Stimulated activated CD4-positive, alpha-beta T cell treated with anti-CD3 and anti-CD28 coated beads, Interleukin-2, amount 100 ng/mL, for 48 hours (primary cell): ENCODE results near the gene VEZT.
"Not testable (repeated sequence)": the region's sequence is repeated elsewhere in the genome, so short reads cannot be mapped to it uniquely, and the experiment has no call there.

Experiments
- DNase-seq, 2 donors: peaks; one replicate each; pipeline ENCODE4 v3.0.0-alpha.2; 2020

Gene VEZT

DNA sequence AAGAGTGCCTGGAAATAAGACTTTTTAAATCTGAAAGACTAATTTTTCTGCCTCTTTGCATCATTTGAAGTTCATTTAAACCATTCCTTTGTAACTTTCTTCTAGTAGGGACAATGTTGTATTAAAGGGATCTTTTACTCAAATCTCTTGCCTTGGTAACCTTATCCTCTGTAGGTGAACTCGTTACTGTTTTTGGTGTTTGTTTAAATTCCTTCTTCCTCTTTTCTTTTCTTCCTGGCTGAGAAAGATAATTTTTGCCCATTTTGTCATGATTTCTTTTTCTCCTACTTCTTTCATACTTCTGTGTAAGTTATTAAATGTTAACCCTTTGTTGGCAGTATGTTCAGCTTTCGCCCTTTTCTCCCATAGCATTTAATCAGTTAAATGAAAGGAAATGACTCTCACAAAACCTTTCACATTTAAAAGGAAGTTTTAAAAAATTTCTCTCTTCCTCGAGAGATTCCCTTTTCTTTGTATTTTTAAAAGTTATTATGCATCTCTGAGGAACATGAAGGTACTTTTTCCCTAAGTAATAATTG is 10.3 kb downstream of the VEZT start:
- no peak for DNase-seq

DNA sequence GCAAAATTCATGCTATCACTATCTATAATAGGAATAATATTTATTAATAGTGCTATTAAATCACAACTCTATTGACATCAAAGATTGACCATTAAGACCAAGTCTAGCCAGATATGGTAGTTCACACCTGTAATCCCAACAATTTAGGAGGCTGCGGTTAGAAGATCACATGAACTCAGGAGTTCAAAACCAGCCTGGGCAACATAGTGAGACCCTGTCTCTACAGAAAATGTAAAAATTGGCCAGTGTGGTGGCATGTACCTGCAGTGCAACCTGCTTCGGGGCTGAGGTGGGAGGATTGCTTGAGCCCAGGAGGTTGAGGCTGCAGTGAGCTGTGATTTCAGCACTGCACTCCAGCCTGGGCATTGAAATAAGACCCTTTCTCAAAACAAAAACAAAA is 11.0 kb downstream of the VEZT start:
- DNase-seq = no peak

DNA sequence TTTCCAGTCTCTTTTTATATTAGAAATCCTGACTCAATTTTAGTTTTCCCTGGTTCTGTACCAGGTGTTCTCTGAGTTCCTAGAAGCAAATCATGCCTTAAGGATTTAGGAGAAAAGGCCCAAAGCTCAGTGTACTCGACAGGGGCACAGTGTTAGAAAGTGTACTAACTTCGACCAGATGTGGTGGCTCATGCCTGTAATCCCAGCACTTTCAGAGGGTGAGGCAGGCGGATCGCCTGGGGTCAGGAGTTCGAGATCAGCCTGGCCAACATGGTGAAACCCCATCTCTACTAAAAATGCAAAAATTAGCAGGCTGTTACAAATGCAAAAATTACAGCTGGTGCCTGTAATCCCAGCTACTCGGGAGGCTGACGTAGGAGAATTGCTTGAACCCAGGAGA is 12.0 kb downstream of the VEZT start:
- DNase-seq = no peak

DNA sequence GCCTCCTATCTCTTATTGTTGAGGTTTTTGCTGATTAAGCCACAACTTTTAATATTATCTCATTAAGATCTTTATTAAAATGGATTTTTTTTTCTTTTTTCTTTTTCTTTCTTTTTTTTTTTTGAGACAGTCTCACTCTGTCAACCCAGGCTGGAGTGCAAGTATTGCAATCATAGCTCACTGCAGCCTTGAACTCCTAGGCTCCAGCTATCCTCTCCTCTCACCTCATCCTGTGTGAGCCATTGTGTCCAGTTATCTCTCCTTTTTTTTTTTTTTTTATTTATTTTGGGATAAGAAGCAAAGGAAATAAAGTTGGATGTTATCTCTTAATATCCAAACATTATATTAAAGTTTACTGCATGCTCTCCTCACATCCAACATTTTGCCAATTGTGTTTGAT is 12.7 kb downstream of the VEZT start:
- DNase-seq = no peak

DNA sequence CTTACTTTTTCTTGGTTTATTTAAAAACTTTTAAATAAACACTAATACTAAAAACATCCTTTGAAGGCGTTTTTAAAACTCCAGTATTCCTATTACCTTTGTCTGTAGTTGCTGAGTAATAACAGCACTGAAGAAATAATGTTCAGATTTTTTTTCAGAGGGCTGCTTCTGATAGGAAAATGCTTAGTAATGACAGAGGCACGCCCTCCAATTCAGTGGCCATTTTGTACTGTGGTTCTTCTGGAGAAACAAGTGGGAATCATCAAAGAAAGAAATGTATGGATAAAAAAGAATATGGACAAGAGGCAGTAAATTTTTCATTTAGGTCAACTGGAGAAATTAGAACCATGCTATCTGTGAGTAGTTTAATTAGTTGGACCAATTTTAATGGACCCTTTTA is 13.6 kb downstream of the VEZT start:
- no peak for DNase-seq

DNA sequence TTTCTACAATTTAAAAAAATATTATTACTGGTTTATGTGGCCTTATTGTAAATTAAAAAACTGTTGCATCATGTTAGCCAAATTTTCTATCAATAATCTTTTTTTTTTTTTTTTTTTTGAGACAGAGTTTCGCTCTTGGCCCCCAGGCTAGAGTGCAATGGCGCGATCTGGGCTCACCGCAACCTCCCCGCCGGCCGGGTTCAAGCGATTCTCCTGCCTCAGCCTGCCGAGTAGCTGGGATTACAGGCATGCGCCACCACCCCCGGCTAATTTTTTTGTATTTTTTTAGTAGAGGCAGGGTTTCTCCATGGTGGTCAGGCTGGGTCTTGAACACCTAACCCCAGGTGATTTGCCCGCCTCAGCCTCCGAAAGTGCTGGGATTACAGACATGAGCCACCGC is 16.6 kb downstream of the VEZT start:
- DNase-seq = not testable (repeated sequence)

DNA sequence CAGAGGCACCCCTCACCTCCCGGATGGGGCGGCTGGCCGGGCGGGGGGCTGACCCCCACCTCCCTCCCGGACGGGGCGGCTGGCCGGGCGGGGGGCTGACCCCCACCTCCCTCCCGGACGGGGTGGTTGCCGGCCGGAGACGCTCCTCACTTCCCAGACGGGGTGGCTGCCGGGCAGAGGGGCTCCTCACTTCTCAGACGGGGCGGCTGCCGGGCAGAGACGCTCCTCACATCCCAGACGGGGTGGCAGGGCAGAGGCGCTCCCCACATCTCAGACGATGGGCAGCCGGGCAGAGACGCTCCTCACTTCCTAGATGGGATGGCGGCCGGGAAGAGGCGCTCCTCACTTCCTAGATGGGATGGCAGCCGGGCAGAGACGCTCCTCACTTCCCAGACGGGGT is 18.0 kb downstream of the VEZT start:
- not testable (repeated sequence) for DNase-seq

DNA sequence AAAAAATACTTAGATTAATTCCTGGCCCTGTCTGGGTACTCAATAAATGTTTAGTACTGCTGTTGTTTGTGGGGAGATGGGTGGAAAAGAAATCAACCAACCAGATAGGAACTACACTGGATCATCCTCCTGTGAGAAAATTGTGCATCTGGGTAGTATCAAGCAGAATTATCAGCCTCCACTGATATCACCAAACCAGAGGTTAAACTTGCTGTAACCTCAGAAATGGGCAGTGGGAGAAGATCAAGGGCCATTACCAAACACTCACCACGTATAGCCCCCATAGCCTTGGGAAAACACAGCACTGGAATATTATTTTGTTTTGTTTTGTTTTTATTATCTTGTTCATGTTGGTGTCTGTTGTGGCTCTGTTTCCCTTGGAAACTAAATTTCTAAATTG is 19.7 kb downstream of the VEZT start:
- no peak for DNase-seq

DNA sequence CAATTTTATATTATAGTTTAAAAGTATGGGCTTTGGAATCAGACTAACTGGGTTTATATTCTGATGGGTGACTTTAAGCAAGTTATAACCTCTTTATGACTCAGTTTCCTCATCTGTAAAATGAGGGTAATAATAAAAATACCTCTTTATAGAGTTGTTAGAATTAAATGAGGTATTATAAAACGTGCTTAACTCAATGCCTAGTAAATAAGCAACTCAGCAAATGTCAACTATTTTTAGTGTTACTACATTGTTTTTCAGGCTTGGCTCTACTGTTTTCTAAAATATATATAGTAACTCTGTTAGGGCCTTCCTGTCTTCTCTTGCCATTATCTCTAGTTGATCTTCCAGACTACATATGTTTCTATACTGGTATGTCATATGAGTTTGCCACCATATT is 20.5 kb downstream of the VEZT start:
- no peak for DNase-seq

DNA sequence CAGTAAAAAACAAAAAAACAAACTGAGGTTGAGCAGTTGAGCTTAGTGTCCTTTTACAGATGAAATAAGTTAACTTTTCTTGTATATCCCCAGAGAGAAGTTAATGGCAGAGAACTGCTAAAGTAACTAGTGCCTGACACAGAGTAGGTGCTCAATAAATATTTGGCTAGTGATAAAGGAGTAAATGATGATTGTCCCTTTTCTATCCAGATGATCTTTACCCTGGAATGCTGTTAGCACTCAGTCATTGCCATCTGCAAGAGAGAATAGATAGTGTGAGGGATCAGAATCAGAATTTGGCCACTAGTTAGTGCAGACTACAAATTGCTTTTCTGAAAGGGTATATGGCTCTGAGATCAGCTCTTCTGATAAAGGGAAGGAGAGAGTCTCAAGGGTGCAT is 21.6 kb downstream of the VEZT start:
- no peak for DNase-seq

DNA sequence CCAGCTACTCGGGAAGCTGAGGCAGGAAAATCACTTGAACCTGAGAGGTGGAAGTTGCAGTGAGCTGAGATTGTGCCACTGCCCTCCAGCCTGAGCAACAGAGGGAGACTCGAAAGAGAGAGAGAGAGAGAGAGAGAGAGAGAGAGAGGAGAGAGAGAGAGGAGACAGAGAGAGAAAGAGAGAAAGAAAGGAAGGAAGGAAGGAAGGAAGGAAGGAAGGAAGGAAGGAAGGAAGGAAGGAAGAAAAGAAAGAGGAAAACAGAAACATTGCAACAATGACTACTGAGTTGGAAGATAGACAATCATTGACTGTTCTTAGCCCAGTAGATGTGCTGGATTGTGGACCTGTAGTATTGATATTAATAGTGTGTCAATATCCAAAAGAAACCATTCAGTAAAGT is 22.2 kb downstream of the VEZT start:
- DNase-seq = not testable (repeated sequence)

DNA sequence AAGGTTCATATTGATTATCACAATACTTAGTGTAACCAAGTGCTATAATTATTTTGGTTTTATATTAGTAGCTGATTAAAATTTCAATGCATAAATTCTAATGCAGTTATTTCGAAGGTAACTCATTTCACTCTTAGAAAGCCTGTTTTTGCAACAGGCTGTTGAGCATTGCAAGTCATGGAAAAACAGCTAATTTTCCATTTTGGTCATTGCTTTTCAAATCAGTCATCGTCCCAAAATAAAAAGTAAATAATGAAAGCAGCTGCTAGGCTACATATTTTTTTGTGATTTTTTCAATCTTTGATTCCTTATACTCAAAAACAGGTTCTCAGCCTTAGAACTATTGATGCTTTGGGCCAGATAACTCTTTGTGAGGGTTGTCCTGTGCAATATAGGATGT is 22.9 kb downstream of the VEZT start:
- DNase-seq = no peak

DNA sequence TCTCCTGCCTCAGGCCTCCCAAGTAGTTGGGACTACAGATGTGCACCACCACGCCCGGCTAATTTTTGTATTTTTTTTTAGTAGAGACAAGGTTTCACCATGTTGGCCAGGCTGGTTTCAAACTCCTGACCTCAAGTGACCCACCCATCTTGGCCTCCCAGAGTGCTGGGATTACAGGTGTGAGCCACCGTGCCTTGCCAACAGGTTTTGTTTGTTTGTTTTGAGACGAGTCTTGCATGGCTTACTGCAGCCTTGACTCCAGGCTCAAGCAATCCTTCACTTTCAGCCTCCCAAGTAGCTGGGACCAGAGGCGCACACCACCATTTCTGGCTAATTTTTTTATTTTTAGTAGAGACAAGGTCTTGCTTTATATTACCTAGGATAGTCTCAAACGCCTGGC is 23.5 kb downstream of the VEZT start:
- DNase-seq = not testable (repeated sequence)

DNA sequence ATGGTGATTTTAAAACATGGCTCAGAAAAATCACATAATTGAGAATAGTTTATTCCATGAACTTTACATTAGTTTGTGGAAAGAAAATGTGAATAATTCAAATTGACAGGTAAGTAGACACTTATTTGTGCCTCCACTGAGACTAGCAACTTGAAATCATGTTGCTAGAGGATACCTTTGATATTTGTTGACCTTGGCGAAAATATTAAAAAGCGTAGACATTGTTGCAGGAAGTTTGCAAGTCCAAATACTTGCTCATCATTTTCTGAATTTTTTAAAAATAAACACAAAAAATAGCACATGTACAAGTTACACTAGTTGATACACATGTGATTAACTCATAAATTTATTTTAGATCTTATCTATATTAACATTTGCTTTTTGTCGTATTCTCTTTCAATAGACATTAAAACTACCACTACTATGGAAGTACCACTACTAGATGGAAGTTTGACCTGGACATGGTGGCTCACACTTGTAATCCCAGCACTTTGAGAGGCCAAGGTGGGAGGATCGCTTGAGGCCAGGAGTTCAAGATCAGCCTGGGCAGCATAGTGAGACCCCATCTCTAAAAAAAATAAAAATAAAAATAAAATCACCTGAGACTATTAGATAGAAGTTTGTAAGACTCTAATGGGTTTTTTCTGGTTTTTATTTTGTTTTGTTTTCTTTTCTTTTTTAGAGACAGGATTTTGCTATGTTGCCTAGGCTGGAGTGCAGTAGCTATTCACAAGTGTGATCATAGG is 24.3 kb downstream of the VEZT start:
- no peak for DNase-seq

DNA sequence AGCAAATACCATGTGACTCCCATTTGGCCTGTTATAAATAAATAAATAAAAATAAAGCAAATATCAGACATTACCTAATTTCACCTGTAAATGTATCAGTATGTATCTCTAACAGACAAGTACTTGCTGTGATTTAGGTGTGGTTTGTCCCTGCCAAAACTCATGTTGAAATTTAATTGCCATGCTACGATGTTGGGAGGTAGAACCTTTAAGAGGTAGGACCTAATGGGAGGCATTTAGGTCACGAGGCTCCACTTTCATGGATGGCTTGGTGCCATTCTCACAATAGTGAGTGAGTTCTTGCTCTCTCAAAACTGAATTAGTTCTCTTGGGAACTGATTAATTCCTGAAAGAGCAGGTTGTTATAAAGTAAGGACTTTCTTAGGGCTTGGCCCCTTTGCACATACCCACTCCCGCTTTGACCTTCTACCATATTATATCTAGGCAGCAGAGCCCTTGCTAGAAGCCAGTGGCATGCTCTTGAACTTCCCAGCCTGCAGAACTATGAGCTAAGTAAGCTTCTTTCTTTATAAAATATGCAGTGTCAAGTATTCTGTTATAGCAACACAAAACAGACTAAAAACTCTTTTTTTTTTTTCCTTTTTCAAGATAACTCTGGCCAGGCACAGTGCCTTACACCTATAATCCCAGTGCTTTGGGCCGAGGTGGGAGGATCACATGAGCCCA is 26.0 kb downstream of the VEZT start:
- no peak for DNase-seq

DNA sequence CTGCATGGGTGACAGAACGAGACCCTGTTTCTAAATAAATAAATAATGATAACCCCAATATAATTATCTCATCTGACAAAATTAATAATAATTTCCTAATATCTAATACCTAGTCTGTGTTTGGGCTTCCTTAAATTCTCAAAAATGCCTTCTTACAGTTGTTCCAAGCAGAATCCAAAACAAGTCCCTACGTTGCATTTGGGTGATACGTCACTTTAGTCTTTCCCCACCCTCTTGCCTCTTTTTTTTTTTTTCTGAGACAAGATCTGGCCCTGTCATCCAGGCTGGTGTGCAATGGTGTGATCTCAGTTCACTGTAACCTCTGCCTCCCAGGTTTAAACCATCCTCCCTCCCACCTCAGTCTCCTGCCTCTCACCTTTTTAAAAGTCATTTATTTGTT is 26.7 kb downstream of the VEZT start:
- DNase-seq = no peak

DNA sequence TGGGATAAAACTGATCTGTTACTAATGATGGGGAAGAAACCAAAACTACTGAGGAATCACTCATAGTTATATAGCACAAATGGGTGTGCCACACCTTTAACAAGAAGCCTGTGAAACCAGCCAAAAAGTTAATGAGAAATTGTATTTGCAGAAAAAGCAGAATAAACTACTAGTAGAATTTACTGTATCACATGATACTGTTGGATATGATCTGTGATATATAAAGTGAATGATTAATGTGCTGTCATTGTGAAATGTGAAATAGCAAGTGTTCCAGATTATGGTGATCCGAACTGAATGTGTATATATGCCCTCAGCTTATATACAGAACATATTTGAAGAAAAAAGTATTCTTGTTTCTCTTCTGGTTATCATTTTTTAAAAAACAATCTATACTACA is 30.5 kb downstream of the VEZT start:
- DNase-seq = no peak

DNA sequence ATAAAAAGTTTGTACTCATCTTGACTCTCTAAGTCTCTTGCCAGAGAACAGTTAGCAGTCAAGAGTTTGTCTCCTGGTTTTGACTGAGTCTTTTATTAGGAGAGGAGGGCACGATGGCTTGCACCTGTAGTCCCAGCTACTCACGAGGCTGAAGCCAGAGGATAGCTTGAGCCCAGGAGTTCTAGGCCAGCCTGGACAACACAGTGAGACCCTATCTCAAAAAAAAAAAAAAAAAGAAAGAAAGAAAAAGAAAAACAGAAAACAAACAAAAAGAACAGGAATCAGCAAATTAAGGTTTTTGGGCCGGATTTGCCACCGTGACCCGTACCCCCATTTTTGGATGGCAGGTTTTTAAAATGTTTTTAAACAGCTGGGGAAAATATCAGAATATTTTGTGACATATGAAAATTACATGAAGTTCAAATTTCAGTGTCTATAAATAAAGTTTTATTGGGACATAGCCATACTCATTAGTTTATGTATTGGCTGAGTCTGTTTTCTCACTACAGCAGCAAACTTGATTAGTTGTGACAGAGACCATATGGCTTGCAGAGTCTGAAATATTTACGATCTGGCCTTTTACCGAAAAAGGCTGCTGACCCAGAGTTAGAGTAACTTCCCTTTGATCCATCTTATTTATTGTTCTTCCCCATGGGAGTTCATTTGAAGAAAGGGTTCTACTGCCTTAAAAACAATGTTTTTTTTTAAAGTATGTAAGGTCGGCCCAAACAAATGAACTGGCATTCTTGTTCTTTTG is 31.2 kb downstream of the VEZT start:
- no peak for DNase-seq

DNA sequence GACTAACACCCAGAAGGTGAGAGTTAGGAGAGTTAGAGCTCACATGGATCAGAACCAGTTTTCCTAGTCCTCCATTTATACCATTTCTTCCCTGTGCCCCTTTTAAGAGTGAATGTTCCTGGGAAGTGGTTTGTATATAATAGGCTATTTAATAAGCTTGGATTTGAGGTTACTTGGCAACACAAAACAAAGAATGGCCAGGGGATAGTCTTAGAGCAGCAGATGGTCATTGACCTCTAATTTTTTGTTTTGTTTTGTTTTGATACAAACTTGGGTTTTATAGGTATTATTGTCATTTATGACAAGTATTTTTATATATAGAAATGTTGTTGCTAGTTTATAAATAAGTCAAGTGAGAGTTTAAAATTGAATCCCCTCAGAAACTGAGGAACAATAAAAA is 35.8 kb downstream of the VEZT start:
- DNase-seq = no peak

DNA sequence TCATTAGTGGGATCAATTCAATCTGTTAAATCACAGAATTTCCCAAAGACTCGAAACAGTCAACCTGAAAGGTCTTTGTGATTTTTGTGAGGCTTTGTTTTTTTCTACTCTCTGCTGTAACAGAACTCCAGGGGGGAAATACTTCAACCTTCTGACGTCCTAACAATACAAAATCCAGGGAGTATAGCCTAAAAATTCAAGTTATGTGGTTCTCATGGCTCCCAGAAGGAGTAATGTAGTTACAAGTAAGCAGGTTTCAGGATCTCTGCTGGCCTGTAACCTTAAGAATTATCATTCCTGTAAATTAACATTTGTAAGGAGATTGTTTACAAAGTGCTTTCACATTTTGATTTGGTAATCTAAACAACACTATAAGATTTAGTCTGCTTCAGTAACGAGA is 39.9 kb downstream of the VEZT start:
- no peak for DNase-seq

DNA sequence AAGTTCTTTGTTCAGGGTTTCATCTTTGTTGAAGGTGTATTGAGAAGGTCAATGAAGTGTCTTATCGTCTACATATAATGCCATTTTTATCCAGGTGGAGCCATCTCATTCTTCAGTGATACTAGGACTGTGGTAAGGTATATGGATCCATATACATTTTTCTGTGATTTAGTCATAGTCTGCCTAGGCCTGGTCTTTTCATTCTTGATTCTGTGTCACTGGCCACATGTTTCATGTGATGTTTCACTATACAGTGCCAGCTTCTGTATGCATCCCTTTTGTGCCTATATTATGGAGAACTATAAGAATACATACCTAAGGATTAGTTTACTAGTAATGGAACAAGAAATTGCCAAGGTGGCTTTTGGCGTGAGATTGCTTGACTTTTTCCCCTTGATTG is 40.5 kb downstream of the VEZT start:
- DNase-seq = no peak

DNA sequence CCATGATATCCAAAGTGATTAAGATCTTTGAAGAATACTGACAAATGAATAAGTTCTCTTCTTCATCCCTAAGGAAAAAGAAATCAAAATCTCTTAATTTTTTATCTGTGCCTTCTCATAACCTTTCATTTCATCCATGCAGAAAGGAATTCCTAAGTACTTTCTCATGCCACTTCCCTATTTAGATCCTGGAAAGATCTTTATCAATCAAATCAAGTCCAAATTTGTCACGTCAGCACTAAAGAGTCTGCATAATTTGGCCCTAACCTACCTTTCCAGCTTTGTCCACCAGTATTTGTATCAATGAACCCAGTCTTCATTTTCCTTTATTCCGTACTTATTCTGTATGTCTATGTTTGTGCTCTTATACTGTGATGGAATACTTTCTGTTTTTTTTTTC is 41.2 kb downstream of the VEZT start:
- no peak for DNase-seq

DNA sequence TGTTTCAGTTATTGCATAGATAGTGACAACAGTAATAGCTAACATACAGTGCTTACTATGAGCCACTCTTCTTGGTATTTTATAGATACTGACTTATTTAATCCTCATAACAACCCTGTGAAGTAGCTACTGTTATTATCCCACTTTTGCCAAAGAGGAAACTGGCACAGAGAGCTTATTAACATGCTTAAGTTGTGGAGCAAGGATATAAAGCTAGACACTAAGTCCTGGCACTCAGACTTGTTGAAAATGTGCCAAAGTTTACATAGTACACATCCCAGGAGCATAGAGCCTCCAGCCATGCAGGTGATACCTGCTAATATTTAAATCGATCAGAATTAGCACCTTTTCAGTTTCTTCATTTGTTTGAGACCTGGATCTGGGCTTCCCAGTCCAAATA is 41.8 kb downstream of the VEZT start:
- no peak for DNase-seq

DNA sequence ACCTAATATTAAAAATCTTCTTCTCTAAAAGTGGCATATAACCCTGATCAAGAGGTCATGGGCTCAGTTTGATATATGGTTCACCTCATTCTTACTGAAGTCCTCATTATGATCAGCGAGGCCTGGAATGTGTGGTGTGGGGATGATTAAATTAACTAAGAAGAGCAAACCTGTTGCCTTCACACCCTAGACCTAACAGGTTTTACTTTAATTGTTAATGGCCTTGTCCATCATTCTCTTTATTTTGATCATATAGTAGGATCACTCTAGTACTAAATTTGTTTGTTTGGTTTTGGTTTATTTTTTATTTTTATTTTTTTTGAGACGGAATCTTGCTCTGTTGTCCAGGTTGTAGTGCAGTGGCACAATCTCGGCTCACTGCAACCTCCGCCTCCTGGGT is 43.5 kb downstream of the VEZT start:
- DNase-seq = no peak
